Measurements from ENCODE around the gene EXOC3L4. TPM values are rescaled to one million over a fixed set of nuclear protein-coding genes. Genes with fewer than 3 reads are reported as not detected.

The EXOC3L4 gene
- total and polyA plus RNA-seq, 9 of the 15 experiments (the other 6 are each of a cell fraction or from before 2014, with no cell fraction given), result 0.10 to 6.7 (median 0.98) TPM; not detected in 1

DNA sequence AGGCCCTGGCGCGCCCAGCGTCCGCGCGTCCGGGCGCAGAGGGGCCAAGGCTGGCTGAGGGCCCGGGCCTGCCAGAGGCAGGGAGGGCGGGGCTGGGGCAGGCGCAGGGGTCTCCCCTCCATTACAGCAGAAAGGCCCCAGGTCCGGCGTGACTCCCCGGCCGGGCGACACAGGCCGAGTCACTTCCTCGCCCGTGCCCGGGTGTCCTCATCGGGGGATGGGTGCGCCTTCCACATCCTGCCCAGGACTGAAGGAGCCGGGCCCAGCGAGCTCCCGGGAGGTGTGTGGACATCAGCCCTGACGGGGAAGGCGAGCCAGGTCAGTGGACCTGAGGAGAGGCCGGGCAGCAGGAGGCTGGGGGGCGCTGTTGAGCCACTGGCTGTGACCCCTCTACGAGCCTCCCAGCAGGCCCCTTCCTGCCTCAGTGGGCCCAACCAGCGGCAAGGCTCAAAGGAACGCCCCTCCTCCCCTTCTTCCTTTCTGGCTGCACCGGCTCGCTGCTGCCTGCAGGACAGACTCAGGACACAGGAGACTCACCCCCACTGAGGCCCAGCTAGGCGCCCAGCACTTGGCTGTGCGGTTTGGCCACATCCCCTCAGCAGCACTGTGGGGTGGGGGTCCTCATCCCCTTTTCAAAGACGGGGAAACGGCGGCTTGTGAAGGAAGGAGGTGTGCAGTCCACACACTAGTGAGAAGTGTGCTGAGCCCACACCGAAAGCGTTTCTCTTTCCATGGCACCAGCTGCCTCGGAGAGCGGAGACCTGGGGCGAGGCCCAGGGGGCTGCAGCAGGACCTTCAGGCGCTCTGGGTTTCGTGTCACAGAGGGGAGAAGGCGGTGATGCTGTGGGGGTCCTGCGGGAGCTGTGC lies 29.3 kb downstream of the EXOC3L4 start (continued):
- peak; percentile 41; the same call in 1 of the 2 replicates for TF ChIP-seq STAG1 (CRISPR knock-in tag; IDR thresholded peaks at IDR 0.05; ENCODE audit: borderline replicate concordance)
- no peak for TF ChIP-seq ZNF77 (CRISPR knock-in tag; IDR thresholded peaks at IDR 0.05)
- TF ChIP-seq, protein P1, sequence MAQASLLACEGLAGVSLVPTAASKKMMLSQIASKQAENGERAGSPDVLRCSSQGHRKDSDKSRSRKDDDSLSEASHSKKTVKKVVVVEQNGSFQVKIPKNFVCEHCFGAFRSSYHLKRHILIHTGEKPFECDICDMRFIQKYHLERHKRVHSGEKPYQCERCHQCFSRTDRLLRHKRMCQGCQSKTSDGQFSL (CRISPR knock-in tag; IDR thresholded peaks at IDR 0.05), result no peak
- TF ChIP-seq, protein P1 (tag; IDR thresholded peaks at IDR 0.05), result 0 out of 4 replicates have a peak, but pooled peaks of 1 of the 2 experiments have one; percentile 10

DNA sequence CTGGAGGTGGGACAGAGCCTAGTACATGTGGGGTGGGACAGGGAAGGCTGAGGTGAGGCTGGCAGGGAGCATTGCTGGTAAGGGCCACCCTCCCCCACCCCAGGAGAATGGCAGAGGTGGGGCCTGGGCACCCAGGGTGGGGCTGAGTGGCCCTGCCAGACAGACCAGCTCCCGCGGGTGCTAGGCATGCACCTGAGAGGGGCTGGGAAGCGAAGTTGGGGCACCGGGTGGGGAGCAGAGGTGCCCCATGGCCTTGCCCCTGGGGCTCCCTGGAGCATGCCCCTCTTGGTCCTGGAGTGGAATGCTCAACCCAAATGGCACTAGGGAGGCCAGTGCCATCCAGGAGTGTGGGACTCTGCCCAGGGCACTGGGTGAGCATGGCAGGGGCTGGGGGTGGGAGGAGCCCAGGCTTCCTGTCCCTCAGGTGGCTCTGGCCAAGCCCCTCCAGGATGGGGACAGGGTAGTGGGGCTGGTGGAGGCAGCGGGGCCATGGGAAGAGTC lies 30.0 kb downstream of the EXOC3L4 start:
- no peaks in the 10 kb centered on the region for H3K27me3 ChIP-seq (ENCODE audit: control insufficient read depth in 2 of 2, insufficient read depth in 2 of 2, low read length in 2 of 2)
- DNase-seq (ENCODE audit: extremely low read depth in 1 of 4, low spot score in 3 of 4) (no peak), ATAC-seq (no peak), FAIRE-seq (no peak)
- TF ChIP-seq POLR2G (IDR thresholded peaks at IDR 0.05; ENCODE audit: low read depth, low read length), result 0 out of 2 replicates have a peak, but pooled peaks have one; percentile 5
- TF ChIP-seq, protein P2, sequence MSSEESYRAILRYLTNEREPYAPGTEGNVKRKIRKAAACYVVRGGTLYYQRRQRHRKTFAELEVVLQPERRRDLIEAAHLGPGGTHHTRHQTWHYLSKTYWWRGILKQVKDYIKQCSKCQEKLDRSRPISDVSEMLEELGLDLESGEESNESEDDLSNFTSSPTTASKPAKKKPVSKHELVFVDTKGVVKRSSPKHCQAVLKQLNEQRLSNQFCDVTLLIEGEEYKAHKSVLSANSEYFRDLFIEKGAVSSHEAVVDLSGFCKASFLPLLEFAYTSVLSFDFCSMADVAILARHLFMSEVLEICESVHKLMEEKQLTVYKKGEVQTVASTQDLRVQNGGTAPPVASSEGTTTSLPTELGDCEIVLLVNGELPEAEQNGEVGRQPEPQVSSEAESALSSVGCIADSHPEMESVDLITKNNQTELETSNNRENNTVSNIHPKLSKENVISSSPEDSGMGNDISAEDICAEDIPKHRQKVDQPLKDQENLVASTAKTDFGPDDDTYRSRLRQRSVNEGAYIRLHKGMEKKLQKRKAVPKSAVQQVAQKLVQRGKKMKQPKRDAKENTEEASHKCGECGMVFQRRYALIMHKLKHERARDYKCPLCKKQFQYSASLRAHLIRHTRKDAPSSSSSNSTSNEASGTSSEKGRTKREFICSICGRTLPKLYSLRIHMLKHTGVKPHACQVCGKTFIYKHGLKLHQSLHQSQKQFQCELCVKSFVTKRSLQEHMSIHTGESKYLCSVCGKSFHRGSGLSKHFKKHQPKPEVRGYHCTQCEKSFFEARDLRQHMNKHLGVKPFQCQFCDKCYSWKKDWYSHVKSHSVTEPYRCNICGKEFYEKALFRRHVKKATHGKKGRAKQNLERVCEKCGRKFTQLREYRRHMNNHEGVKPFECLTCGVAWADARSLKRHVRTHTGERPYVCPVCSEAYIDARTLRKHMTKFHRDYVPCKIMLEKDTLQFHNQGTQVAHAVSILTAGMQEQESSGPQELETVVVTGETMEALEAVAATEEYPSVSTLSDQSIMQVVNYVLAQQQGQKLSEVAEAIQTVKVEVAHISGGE (CRISPR knock-in tag; IDR thresholded peaks at IDR 0.05), result no peak
- TF ChIP-seq DDX20 (tag; IDR thresholded peaks at IDR 0.05; ENCODE audit: low read depth), result no peak
- no peak overlapping the region for H3K27ac ChIP-seq (ENCODE audit: extremely low read depth, low read depth, low read length)
- H3K9ac ChIP-seq (ENCODE audit: insufficient read depth in 1 of 2, low read depth in 2 of 2, low read length in 2 of 2), result peak overlapping the region in 1 of 2 experiments; percentile 94; a peak in 3 of 4 replicates
- peaks cover 21% of the 10 kb centered on the region for H3K79me2 ChIP-seq (ENCODE audit: control insufficient read depth, insufficient read depth, low read length)
- H3K4me3 ChIP-seq, result no peak overlapping the region; the same call in 1 of the 2 replicates
- ChIA-PET POLR2A (interaction anchor here (0.6 kb wide), 1 partner anchor 167 kb away, joined by 3 read pairs; no protein-coding TSS in a partner anchor), CTCF (ENCODE audit: low intra/inter-chr PET ratio) (no interaction called here)
- WGBS (ENCODE audit: insufficient coverage, low coverage, missing lambda C conversion rate), result no CpG with 5 or more reads among the region's 5 CpGs
- peaks cover 24% of the 10 kb centered on the region; the same call in 1 of the 3 replicates for H3K36me3 ChIP-seq (ENCODE audit: control insufficient read depth, insufficient read depth, low read length)
- H3K4me1 ChIP-seq (replicated peaks in 1 of 2; ENCODE audit: control insufficient read depth in 2 of 2, insufficient read depth in 2 of 2, low read length in 2 of 2), result peaks cover 14 to 85% of the 10 kb centered on the region in 2 experiments
- no TSS peak for BruUV-seq (replicated peaks)
- peak overlapping the region; percentile 72; the same call in 1 of the 2 replicates for H3K4me2 ChIP-seq (ENCODE audit: insufficient read depth, low read length)
- H4K20me1 ChIP-seq (replicated peaks; ENCODE audit: control insufficient read depth, insufficient read depth, low read length), result no peaks in the 10 kb centered on the region
- intact Hi-C loops (cut with micrococcal nuclease), result no loop called here
- in situ Hi-C loops (cut with MboI), result no loop called here
- no peaks in the 10 kb centered on the region for H3K9me3 ChIP-seq (replicated peaks; ENCODE audit: control insufficient read depth, insufficient read depth, low read depth, low read length)
- no peak overlapping the region for H2AFZ ChIP-seq (ENCODE audit: low read depth, low read length)
- H3K9me1 ChIP-seq (ENCODE audit: control insufficient read depth, insufficient read depth, low read length), result no peaks in the 10 kb centered on the region
